NCI-H526 (cell line): ENCODE results near the gene MIB2.

ENCODE experiments used
- DNase-seq, 2 experiments: peaks; one replicate each; lab custom pipeline; 2025; lab: John Stamatoyannopoulos, UW

Gene MIB2

GRCh38 chr1:1598051-1598719 is 17.1 kb upstream of the MIB2 start:
- DNase-seq, result no peak

GRCh38 chr1:1598720-1599029 is 16.6 kb upstream of the MIB2 start:
- DNase-seq, result no peak

- peak in 1 of 2 experiments; percentile 60 for DNase-seq
Measured at GRCh38 chr1:1599030-1599934, 16.0 kb upstream of the MIB2 start.

DNA sequence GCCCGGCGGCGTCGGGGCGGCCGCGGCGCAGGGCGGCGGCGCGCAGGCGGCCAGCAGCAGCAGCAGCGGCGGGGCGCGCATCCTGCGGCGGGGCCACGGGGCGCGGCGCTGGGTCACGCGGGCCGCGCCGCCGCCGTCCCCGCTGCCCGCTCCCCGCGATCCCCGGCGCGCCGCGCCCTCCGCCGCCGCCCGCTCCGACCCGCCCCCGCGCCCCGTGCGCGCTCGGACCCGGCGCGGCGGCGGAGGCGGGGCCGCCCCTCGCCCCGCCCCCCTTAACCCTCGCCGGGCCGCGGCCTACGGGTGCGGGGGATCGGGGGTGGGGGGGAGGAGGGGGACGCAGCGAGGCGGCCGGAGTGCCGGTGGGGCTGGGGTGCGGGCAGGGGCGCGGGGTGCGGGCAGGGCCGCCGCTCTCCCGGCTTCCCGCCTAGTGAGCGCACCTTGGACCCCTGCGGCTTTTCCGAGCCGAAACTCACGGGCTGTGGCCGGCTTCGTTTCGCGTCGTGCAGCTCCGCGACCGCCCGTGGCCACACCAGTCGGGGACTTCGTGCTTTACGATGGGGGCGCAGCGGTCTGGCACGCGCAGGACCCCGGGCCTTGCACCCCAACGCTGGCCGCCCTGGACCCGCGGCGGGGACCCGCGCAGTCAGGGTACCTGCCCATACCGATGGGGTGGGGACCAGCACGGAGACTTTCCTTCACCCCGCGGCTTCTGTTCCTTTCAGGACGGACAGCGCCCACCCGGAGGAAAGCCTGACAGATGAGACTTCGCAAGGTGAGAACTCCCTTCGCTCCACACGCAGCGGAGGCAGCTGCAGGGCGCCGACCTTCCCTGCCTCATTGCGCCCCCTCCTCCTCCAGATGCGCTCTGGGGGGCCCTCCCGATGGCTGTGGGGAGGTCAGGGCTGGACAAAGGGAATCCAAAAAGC is 15.1 kb upstream of the MIB2 start, which contains the start of gene FNDC10:
Gene FNDC10 (minus strand): TSS at position 201 of the 926 bp plus-strand sequence. CDS start 120 bp downstream, at position 81.
- DNase-seq, result peak in 1 of 2 experiments; percentile 48

GRCh38 chr1:1600861-1601563 is 14.3 kb upstream of the MIB2 start:
- DNase-seq, result no peak

DNA sequence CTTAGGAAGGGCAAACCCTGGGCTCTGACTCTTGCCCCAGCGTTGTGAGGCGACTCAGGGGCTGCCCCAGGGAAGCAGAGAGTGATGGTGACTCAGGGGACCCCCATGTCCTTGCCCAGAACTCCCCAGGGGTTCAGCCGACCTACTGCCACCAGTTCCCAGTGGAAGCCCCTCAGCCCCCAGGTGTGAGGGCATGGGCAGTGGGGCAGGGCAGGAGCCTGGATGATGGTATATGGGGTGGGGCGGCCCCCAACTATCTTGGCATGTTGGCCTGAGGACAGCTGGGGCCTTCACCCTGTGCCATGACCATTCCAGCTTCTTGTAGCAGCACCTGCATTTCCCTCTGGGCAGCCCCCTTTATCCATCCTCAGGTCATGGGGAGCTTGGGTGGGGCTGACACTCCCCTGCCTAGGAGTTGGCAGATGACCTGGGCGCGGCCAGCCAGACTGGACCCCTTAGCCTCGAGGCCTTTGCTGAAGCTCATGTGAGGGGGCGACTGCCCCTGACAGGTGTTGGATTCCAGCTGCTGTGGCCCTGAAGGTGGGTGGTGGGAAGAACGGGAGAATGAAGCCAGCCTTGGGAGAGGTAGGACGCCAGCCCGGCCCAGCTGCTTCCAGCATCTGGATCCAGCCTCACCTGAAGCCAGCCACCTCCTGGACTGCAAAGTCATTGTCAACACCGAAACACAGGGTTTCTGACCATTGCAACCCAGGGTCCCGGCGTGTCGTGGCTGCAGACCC is 13.6 kb upstream of the MIB2 start:
- no peak for DNase-seq

DNA sequence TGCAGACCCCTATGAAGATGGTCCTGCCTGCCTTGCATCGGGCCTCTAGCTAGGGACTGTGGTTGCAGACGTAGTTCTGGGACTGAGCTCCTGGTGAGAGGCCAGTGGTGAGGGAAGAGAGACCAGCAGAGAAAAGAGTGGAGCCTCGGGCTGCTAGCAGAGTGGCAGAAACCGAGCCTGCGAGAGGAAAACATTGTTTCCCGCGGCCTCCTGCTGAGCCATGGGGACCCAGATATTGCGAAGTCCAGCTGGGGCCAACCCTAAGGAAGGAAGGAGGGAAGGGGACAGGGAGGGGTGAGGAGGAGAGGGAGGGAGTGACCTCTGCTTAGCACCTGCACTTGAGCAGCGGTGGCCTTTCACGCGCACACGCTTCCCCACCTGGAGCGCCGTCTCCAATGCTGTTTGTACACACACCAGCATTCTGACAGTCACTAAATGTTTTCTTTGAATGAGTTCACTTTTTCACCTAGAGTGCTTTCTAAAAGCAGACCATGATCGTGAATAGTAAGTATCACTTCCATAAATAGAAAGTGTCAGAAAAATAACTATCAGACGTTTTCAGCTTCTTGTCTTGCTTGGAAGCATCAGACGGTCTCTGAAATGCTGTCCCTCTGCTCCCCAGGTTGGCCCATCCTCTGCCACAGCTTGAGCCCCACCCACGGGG is 12.9 kb upstream of the MIB2 start:
- DNase-seq, result no peak

GRCh38 chr1:1602968-1603506 is 12.3 kb upstream of the MIB2 start:
- peak in 1 of 2 experiments; percentile 48 for DNase-seq

DNA sequence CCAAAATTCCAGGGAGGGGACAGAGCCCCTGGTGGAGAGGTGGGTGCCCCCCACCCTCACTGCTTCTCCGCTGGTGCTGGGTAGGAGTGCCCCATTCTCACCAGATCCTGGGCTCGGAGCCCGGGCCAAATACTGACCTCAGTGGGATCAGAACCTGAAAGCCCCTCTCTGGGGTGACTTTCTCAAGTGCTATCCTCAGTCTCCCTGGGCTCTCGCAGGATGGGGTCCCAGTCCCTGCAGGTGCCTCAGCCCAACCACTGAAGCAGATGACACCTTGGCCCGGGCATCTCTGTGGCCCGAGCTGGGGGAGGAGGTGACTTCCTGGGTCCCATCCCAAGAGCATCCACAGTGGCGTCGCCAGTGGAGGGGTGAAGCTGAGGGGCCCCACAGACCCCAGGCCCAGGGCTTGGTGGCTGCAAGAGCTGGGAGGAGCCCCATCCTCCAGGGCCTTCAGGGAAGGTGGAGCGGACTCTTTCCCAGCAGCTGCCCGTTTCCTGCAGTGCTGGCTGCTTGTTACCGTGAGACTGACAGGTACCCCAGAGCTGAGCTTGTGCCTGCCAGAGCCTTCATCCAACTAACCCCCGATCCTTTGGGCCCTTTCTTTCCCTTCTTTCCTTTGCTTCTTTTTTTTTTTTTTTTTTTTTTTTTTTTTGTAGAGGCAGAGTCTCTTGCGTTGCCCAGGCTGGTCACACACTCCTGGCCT is 11.5 kb upstream of the MIB2 start:
- no peak for DNase-seq

DNA sequence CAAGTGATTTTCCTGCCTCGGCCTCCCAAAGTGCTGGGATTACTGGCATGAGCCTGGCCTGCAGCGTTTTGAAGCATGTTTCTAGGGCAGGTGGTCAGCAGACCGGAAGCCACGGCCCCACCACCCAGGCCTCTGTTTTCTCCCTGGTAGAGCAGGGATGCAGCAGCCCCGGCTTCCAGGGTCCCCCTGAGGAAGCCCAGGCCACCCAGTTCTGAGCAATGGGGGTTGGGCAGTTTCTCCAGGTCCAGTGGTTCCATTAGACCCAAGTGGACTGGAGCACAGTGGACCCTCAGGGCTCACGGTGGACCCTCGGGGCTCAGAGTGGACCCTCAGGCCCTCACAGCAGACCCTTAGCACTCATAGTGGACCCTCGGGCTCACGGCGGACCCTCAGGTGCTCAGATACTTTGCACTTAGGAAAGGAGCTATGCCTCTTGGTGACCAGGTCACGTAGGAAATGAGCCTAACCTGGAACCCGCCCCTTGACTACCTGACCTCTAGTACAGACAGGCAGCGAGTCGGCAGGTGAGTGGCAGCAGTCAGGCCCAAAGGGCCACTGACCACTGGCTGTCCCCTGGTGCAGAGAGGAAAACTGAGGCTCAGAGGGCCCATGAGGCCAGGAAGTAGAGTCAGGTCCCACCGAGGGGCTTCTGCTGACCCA is 10.8 kb upstream of the MIB2 start:
- DNase-seq, result no peak

DNA sequence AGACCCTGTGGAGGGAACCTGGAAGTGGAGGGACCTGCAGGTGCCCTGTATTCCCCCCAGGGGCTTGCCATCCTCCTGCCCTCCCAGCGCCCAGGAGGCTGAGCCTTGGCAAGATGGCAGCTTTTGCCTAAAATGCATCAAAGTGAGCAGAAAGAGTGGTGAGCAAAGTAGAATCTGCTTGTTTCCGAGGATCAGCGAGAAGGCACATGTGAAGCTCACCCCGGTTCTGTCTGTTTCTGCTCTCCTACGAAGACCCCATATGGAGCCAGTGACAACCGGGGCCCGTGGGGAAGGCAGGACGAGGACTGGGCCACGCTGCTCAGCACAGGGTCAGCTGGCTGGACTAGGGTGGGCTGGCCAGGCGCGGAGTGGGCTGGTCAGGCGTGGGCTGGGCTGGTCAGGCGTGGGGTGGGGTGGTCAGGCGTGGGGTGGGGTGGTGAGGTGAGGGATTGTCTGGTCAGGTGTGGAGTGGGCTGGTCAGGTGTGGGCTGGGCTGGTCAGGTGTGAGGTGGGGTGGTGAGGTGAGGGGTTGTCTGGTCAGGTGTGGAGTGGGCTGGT is 10.2 kb upstream of the MIB2 start:
- DNase-seq, result no peak

DNA sequence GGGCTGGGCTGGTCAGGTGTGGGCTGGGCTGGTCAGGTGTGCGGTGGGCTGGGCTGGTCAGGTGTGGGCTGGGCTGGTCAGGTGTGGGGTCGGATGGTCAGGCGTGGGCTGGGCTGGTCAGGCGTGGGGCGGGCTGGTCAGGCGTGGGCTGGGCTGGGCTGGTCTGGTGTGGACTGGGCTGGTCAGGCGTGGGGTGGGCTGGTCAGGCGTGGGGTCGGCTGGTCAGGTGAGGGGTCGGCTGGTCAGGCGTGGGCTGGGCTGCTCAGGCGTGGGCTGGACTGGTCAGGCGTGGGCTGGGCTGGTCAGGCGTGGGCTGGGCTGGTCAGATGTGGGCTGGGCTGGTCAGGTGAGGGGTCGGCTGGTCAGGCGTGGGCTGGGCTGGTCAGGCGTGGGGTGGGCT is 9.6 kb upstream of the MIB2 start:
- DNase-seq, result no peak

DNA sequence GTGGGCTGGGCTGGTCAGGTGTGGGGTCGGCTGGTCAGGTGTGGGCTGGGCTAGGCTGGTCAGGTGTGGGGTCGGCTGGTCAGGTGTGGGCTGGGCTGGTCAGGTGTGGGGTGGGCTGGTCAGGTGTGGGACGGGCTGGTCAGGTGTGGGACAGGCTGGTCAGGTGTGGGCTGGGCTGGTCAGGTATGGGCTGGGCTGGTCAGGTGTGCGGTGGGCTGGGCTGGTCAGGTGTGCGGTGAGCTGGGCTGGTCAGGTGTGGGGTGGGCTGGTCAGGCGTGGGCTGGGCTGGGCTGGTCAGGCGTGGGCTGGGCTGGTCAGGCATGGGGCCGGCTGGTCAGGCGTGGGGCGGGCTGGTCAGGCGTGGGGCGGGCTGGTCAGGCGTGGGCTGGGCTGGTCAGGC is 9.1 kb upstream of the MIB2 start:
- no peak for DNase-seq

GRCh38 chr1:1609822-1610485 is 5.3 kb upstream of the MIB2 start:
- no peak for DNase-seq

GRCh38 chr1:1610796-1611195 is 4.5 kb upstream of the MIB2 start:
- no peak for DNase-seq

- DNase-seq, result no peak
Measured at GRCh38 chr1:1612104-1612400, 3.2 kb upstream of the MIB2 start.

GRCh38 chr1:1613509-1614082 is 1.7 kb upstream of the MIB2 start:
- DNase-seq, result no peak
